HG02973 (cell line): Measurements from ENCODE around the gene SLC30A9.

Experiments used
- ATAC-seq: cut with Tn5 transposase; IDR thresholded peaks from one replicate; pipeline ENCODE4 v1.9.1; 2021; ENCODE audit warnings: moderate library complexity; ENCODE audit not compliant: unreplicated experiment

Gene SLC30A9

DNA sequence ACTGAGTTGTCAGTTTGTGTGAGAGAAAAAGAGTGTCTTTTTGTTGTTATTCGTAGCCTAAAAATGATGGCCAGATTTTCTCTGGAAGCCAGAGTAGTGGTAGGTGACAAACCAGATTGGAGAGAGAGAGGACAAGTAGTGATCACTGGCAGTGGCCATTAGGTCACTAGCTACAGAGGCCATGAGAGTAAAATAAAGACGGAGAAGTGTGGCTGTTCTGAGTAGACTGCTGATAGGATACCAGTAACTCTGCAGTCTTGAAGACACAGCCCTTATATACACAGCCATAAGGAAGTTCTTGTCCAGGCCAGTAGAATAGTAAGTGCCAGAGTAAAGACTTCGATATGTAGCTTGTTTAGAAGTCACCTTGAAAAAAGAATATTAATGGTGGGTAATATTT is 7.7 kb downstream of the SLC30A9 start:
- ATAC-seq = no peak

DNA sequence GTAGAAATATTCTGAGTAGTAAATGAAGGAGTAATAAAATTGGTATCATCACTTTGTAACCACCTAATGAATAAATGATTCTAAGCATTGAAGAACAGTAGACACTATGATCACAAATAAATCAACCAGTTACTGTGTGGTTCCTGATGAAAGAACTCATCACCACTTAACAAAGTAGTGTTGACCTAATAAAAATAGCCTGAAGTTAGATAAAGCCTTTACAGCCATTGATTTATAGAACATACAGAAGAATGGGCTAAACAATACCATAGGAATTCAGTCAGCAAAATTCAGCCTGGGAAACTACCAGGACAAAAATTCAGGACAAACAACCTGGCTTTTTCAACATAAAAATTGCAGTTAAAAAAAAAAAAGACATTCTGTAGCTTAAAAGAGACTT is 9.0 kb downstream of the SLC30A9 start:
- no peak for ATAC-seq

DNA sequence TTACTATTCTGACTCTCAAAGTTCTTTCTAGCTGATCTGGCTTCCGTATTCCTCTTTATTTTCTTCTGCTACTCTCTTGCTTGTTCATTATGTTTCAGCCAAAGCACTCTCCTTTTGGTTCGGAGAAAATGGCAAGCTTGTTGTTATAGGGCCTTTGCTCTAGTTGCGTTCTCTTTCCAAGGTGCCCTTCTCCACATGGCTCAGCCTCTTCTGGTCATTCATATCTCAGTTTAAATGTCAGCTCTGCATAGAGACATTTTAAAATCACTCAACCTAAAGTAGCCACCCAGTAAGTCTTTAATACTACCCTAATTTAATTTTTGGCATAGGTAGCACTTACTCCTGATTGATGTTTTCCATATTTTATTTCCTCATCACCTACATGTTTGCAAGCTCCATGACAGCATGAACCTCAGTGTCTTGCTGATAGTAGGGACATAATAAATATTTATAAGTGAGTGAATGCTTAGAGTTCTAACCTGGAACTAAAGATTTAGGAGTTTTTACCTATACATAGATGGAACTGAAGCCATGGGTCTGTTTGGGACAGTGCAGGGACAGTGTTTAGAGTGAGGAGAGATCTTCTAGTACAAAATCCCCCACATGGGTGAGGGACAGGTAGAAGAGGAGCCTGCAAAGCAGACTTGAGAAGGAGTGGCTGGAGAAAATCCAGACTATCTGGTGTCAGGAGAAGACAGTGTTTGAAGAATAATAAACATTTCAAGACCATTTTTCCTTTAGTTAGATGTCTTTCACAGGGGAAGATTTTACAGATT is 17.9 kb downstream of the SLC30A9 start:
- no peak for ATAC-seq

DNA sequence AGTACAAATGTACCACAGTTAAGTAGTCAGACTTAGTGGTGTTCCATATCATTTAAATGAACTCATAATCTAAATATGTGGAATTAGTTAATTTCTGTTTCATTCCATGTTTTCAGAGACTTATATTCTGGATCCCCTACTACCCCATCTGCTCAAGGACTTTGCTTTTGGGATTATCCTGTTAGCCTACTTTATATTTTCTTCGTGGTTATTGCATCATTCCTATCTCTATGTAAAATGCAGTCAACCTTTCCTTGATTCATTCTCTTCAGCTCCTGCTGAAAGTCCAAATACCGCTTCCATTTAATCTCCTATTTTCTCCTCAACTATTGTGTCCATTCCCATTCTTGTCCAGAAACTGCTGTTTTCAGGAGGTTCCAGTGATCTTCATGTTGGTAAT is 25.1 kb downstream of the SLC30A9 start:
- no peak for ATAC-seq

DNA sequence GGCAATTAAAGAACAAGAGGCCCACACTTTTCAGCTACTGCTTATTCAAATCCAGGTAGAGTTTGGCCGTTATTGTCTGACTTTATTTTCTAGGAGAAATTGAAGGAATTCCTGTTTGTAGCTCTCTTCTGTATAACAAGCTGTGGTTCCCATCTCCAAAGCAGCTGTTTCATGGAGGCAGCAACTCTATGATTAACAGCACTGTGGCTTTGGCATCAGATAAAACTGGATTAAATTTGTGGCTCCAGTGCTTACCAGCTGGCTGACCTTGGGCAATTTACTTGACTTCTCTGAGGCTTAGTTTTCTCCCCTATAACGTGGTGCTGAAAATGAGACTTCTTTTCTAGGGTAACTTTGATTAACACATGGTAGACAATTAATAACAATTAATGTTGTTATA is 28.1 kb downstream of the SLC30A9 start:
- ATAC-seq = no peak

DNA sequence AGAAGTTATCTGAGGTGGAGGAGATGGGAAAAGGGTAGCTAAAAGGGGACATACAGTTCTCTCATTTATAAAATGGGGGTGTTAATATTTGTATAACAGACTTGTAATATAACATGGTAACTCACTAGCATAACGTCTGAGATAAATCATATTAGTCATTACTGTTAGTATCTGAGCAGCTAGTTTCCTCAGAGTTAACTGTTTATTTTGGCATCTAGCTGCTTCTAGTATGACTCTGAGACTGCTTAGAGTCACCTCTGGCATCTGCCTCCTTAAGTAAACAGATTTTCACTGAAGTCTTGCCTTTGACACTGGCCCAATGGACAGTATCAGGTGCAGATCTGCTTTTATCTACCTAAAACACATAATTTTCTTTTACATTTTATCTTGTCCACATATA is 58.1 kb downstream of the SLC30A9 start:
- ATAC-seq = no peak

DNA sequence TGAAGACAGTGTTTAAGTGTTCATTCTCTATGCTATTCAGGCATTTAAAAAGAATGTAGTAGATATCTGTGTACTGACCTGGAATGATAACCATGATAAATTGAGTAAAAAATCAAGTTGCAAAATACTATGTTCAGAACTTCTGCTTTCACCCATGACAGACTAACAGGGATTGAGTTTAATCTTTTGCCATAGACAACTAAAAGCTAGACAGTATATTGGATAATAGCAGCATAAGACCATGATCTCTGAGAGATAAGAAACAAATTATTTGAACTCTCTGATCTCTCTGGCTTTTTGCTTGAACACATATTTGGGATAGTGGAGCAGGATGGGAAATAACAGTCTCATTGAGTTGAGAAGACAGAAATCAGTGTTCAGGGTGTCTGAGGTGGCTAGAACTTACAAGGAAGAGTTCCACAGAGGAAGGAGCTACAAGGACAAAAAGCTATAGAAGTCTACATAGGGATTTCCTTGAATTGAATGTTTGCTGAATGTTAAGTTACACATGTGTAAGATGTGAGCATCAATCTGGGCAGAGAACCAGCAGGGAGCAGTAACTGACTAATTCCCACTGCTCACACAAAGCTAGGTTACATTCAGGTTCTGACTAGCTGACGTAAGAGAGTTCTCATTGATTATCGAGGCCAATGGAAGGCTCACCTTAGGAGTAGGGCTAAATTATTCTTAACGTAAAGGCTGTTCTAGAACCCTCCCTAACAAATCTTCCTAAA is 60.4 kb downstream of the SLC30A9 start:
- no peak for ATAC-seq

DNA sequence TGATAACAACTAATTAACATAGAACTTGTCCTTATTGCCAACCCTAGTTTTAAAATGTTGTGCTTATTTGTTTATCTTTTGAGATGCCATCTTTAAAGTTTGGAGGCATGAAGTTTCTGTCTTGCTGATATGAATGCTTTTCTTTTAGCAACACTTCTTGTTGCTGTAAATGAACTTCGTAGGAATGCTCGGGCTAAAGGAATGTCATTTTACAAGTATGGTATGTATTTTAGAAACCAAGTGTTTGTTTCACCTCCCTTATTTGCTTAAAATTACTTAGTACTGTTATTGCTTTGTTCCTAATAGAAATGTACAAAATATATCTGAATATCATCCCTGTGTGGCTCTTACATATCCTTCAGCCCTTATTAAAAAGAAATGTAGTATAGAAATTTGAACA is 76.1 kb downstream of the SLC30A9 start:
- no peak for ATAC-seq

DNA sequence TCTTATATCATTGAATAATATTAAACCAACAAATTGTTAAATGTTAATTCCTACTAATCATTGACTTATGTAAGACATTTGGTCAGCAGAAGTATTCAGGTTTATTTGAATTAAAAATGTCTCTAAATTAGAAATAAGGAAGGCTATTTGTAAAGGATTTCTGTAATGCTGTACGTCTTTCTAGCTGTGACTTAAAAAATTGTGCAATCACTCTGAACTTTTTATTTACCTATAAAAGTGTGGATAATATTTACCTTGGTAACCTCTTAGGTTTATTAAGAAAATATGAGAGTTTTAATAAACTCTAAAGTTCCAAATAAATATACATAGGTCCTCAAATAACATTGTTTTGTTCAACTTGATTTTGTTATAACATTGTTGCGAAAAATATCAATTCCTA is 76.9 kb downstream of the SLC30A9 start:
- ATAC-seq = no peak

DNA sequence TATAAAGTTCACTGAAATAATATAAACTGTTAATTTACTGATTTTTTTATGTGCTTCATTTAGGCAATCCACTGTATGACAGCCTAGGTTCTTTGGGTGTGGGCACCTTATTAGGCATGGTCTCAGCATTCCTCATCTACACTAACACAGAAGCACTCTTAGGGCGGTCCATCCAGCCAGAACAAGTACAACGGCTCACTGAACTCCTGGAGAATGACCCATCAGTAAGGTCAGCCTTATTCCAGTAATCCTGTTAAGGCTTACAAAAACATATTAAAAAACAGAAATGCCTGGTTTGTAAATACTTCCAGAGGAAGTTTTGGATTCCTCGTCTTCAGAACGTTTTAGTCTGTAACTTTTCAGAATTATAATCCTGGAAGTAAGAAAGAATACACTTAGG is 80.1 kb downstream of the SLC30A9 start:
- ATAC-seq = no peak

DNA sequence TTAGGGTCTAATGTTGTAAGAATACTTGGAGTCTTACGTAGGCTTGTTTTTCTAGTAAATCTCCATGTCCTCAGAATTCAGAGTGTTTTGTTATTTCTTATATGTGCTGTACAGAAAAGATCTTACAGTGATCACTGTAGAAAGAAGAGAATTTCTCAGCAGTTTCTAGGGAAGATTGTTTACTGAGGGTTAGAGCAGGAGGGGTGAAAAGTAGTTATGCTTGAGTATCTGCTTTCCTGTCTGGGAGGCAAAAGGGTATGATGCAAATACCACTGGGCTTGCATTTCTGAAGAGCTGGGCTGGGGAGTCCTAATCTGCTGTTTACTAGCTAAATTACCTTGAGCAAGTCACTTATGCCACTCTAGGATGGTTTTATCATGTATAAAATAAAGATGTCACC is 84.0 kb downstream of the SLC30A9 start:
- no peak for ATAC-seq

DNA sequence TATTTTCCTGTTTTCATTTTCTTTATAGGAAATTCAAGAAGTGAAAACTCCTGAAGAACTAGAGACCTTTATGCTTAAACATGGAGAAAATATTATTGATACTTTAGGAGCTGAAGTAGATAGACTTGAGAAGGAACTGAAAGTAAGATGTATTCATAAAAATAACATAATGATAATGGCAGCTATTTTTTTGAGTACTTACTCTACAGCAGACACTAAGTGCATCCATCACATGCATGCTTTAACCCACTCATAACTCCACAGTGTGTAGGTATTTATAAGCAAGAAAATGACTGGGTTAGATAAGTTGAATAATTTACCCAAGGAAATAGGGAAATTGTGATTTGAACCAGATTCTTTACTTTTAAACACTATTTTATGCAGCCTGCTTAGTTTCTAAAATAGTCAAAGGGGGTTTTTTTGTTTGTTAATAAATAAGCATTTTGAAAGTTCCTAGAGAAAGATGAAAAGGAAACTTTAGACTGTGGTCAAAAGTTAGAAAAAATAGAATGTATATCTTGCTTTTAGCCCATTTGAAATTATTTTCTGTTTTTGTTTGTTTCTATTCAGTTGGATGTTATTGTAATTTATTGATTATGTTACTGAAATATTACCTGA is 88.0 kb downstream of the SLC30A9 start:
- peak; percentile 91 for ATAC-seq

DNA sequence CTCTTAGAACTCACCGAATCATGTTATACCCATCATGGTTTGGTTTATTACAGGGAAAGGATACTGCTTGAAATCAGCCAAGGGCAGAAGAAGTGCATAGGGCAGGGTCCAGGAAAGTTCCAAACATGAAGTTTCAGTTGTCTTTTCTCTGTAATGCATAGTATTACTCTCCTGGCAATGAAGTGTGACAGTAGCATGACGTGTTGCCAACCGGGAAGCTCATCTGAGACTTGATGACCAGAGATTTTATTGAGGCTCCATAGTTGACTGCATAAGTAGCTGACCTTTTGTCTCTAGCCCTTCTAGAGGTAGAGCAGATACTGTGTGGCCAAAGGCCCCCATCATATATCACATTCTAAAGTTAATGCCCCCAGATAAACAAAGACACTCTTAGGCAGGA is 90.0 kb downstream of the SLC30A9 start:
- ATAC-seq = no peak

DNA sequence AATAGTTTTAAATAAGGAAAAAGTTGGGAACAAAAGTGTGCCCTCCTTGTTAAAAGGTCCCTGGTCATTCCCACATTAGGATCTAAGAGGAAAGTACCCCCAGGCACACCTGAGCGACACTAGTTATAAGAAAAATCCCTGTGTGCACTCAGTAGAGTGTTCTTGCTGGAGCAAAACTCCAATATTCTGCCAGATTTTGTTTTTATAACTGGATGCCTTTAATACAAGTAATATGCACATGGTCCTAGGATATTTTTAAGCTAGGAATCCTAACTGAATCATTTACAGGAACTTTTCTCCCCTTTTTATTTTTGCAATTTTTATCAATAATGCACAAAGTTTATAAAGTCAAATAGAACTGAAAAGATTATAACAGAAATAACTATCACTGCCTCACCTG is 93.5 kb downstream of the SLC30A9 start:
- ATAC-seq = no peak

DNA sequence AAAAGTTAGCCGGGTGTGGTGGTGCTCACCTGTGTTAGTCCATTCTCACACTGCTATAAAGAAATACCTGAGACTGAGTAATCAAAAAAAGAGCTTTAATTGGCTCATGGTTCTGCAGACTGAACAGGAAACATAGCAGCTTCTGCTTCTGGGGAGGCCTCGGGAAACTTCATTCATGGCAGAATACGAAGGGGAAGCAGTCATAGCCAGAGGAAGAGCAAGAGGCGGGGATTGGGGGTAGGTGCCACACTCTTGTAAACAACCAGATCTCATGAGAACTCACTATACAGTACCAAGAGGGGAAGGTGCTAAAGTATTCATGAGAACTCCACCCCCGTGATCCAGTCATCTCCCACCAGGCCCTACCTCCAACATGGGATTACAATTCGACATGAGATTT is 98.1 kb downstream of the SLC30A9 start:
- no peak for ATAC-seq

DNA sequence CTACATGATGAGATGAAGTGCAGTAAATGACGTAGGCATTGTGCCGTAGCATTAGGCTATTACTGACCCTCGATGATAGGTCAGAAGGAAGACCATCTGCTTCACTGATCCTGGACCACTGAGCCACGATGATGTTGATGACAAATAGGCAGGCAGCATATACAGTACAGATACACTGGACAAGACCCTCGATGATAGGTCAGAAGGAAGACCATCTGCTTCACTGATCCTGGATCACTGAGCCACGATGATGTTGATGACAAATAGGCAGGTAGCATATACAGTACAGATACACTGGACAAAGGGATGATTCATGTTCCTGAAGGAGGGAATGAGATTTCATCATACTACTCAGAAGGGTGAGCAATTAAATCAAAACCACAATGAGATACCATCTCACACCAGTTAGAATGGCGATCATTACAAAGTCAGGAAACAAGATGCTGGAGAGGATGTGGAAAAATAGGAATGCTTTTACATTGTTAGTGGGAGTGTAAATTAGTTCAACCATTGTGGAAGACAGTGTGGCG is 111.2 kb downstream of the SLC30A9 start:
- ATAC-seq = no peak

DNA sequence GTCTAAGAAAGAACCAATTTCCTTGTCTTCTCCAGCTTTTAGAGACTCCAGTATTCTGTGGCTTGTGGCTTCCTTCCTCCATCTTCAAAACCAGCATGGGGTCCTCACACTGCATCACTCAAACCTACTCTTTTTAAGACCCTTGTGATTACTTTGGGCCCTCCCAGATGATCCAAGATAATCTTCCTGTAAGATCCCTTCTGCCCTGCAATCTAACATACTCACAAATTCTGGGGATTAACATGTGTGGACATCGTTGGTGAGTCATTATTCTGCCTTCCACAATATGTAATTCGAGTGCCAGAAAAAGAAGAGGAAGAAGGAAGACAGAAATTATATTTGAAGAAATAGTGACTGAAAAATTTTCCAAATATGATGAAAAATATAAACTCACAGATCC is 114.2 kb downstream of the SLC30A9 start:
- ATAC-seq = no peak

DNA sequence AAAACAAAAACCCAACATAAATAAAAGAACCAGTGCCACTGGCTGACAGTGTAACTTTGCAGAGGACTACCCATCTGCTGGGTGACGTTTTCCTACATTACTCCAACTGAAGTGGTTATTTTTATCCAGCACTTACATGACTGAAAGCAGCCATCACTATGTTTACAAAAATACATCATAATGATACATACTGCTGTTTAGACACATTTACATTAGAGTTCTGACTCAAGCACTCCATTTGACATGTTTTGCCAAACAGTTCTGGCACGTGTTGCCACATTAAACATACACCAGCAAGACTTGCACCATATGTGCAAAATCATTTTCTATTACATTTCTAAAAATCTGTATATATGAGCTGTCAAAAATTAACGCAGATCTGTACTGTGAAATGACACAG is 122.5 kb downstream of the SLC30A9 start:
- ATAC-seq = no peak

DNA sequence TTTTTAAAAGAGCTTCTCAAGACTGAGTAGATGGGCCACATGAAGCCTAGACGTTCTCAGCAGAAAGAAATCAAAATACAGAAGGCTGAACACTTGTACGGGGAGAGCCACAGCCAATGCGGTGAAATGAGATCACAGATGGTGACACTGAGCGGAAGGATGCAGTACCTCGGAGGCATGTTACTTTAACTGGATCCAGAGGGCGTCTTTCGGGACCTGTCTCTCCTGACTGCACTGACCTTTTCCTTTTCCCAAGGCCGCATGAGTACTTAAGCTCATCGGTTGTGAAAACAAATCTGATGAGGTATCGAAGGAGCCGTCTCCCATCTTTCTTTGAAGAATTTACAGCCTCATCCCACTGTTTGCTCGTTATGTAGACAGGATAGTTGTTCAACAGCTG is 129.6 kb downstream of the SLC30A9 start:
- no peak for ATAC-seq

DNA sequence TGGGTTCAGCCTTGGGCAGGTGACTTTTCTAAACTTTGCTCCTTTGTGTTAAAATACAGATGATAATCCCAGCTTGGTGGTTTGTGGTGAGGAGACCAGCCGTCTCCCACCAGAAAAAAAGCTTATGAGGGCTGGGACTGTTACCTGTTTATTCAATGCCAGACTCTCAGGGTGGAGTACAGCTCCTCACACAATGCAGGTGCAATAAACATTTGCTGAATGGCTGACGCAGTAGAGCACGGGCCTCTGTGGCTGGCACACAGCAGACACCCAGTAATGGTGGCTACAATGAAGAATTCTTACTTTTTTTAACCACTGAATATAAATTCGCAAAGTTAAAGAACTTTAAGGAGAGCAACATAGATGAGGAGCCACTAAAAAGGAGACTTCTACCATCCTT is 131.9 kb downstream of the SLC30A9 start:
- no peak for ATAC-seq

DNA sequence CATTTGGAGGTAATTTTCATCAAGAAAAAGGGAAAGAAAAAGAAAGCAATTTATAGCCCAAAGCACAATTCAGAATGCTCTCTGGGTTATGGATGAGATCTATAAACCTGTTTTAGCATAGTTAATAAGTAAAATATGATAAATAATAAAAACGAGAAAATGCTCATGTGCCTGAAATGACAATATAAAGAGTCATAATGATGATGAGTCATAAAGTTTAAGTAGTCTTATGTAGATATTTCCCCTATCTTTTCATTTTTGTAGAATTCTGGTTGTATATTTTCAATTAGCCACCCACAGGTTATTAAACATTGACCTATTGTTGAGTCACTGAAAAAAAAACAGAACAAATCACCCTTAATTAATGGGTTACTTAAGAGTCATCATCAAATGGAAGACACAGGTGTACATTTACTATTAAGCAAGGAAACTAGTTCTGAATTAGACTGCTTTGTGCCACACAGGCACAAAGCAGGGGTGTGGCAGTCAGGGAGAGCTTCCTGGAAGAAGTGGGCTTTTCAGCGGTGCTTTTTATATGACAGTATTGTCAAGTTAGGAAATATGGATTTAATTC is 132.8 kb downstream of the SLC30A9 start:
- ATAC-seq = no peak

DNA sequence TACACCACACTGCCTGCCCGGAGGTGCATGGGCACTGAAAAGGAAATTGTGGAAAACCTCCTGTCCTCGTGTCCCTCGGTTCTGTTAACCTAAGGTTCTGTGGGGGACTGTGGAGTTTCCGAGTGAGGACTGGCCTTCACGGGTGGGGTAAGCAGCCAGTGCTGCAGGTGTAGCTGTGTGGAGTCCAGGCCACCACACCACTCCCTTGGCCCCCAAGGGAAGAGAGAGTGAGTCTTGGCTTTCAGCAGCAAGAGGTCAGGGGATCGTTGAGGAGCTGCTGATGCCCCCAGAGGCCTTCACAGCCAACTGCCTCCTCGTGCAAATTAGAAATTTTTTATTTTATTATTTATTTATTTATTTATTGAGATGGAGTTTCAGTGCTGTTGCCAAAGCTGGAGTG is 141.8 kb downstream of the SLC30A9 start:
- ATAC-seq = no peak
